ENCODE measurements around the gene WHRN.

The WHRN gene

DNA sequence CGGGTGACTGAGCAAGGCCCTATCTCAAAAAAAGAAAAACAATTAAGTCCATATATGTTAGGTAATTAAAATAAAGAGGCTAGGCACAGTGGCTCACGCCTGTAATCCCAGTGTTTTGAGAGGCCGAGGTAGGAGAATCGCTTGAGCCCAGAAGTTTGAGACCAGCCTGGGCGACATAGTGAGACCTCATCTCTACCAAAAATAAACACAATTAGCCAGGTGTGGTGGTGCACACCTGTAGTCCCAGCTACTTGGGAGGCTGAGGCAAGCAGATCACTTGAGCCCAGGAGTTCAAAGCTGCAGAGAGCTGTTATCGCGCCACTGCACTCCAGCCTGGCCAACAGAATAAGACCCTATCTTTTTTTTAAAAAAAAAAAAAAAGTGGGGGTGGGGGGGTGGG is 12.3 kb downstream of the WHRN start:
- DNase-seq (ENCODE audit: low read depth in 2 of 2): no peak

GRCh38 chr9:114491430-114492003 is 13.8 kb downstream of the WHRN start:
- DNase-seq (ENCODE audit: low read depth in 2 of 2): no peak

DNA sequence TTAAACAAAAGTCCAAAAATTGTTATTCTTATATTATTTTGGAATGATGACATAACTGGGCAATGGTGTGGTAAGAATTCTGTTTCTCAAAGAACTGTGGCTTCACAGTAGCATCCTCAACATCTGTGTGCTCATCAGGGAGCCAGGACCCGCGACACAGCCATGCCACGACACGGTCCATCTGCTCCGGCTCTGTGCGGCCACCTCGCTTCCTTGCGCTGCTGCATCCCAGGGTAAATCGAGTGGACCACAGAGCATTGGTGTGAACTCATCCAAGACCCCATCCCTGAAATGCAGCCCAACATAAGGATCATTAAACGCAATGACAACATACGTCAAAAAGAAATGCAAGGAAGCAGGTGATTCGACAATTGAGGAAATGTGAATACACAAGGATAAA is 15.3 kb downstream of the WHRN start:
- no peak for DNase-seq (ENCODE audit: low read depth in 2 of 2)

GRCh38 chr9:114488398-114489129 is 16.7 kb downstream of the WHRN start:
- no peak for DNase-seq (ENCODE audit: low read depth in 2 of 2)

DNA sequence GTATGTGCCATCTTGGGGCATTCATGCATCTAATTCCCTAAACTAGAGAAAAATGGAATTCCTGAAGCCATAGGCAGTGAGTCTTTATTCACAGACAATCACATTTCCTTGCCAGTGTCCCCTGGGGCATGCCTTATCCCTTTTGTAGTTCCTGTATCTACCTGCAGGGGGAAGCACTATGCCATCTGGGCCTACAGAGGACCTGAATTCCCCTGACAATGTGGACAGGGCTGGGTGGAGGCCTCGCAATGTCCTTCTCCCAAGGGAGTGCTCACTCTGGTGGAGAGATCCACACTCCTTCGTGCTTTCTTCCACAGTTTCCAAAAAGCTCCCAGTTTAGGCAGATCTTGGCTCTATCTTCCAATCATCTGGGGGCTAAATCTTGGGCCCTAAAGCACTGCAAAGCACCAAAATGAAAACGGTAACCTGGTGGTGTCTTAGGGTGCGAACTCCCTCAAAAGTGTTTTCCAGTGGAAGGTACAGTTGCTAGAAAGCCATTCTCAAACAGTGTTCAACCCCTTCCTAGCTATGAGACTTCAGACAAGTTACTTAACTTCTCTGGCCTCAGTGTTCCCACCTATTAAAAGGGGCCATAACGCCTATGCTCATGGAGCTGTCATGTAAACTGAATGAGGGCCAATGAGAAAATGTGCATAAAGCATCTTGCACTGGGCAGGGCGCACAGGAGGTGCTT is 17.5 kb downstream of the WHRN start:
- DNase-seq (ENCODE audit: low read depth in 2 of 2): no peak

DNA sequence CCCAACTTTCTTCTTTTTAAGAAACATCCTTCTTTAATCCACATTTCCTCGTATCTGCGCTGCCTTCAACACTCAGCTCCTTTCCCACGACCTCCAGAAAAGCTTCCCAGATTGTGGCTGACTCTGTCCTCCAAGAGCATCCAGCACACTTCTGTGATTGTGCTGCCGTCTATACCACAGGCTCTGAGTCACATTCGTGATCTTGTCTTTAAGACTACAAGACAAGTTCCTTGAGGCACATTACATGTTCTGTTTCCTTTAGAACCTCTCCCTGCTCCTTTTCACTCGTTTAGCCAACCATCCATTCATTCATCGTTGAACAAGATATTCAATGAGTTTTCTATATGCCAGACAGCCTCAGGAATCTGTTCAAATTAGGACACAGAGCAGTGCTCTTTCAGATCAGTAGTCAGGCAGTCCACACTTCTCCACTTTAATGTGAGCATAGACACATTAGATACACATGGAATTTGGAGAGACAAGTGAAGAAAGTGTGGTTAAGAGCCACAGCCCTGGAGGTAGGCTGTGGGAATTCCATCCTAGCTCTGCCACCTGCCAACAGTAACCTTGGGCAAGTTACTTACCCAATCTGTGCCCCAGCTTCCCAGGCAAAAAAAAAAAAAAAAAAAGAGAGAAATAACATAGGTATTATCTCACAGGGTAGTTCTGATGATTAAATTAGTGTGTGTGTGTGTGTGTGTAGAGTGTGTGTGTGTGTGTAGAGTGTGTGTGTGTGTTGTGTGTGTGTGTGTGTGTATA is 18.9 kb downstream of the WHRN start:
- DNase-seq (ENCODE audit: low read depth in 2 of 2): no peak

- DNase-seq (ENCODE audit: low read depth in 2 of 2): no peak
Measured at GRCh38 chr9:114484854-114485443, 20.3 kb downstream of the WHRN start.

DNA sequence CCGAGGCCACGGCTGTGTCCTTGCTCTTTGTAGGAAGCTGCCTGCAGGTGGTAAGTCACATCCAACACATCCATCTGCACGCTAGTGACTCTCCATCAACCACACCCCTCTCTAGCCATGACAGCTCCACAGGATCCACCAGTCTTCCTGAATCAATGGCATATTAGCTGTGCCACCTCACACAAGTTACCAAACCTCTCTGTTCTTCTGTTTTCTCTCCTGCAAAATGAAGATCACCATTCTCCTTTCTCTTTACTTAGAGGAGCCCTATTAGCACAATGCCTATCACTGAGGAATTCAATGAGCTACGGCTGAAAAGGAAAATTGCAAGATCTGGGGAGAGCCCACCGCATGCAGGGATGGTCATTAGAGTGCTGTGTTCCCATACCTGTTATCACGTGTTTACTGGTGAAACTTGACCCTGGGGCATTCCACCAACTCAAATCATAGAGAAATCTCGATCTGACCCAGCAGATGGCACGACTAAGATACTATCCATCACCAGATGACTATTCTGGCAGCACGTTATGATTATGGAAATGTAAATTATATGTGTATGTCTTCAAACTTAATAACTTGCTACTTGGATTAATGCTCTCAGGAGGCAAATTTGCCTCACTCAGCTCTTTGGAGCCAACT is 20.9 kb downstream of the WHRN start:
- DNase-seq (ENCODE audit: low read depth in 2 of 2): no peak

DNA sequence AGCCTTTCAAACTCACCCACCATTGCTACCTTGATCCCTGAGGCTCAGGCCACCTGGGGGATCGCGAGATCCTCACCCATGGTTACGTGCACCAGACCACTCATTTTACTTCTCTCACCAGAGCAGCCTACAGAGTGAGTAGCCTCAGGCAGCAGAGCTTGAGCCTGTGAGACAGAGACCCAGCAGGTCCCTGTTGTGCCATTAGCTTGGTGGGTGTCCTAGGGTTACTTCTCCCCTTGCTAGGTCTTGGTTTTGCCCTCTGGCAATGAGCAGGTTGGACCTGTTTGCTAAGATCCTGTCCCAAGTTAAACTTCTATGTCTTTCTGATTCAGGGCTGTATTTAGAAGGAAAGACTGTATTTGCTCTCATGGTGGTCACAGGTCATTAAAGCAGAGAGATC is 21.8 kb downstream of the WHRN start:
- no peak for DNase-seq (ENCODE audit: low read depth in 2 of 2)

DNA sequence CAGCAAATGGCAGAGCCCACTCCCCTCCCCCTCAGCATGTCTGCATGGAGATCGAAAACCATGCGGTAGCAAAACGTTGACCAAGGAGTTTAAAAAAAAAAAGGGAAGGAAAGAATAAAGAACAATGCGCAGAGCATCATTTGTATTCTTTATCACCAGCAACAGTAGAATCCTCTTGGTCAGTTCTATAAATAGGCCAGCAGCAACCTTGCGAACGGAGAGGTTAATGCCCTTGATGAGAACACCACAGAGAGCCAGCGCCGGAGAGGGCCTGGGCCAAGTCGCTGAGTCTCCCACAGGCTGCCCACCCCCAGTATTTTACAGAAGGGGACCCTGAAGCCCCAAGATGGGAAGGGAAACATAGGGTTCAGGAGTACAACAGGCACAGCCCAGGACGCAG is 22.7 kb downstream of the WHRN start:
- no peak for DNase-seq (ENCODE audit: low read depth in 2 of 2)

GRCh38 chr9:114481789-114482188 is 23.5 kb downstream of the WHRN start:
- no peak for DNase-seq (ENCODE audit: low read depth in 2 of 2)

DNA sequence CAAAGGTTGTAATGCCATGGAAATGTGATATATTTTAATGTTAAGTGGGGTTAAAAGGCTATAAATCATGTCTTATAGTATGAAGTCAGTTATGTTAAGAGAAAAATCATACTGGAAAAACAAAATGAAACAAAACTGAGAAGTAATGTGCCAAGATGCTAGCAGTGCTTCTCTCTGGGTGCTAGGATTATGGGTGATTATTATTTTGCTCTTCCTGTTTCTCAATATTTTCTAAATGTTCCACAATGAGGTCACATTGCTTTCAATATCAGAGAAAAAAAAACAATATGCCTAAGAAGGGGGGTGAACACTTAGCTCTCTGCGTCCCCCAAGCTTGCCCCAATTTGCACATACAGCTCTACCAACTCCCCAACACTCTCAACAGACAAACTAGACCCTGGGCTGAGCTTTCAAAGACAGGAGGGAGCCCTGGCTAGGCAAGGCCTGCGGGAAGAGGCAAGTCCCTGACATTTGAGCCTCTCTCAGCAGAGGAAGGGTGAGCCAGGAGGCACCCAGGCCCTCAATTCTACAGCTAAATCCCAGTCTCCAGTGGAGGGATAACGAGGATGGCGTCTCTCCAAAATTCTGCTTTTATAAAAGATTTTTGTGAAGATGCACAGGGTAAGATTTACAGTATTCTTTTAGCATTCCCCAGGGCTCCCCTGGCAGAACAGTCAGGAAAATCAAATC is 24.4 kb downstream of the WHRN start:
- no peak for DNase-seq (ENCODE audit: low read depth in 2 of 2)

GRCh38 chr9:114478871-114479270 is 26.4 kb downstream of the WHRN start:
- DNase-seq (ENCODE audit: low read depth in 2 of 2): no peak

DNA sequence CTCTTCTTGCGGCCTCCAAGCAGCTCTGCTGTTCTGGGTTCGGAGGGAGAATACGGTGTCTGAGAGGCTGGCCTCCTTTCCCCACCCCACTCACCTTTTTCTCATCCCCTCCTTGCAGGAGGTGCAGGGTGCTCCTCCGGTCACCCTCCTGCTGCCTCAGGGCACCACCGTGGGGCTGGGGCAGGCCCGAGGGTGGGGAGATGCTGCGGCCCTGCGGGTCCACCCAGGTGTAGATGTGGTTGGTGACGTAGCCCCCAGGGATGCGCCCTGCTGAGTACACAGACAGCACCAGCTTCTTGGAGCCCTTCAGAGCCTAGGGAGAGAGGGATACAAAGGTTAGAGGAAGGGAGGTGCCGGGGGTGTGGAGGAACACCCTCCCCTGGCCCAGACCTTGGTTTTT is 26.8 kb downstream of the WHRN start:
- no peak for DNase-seq (ENCODE audit: low read depth in 2 of 2)

DNA sequence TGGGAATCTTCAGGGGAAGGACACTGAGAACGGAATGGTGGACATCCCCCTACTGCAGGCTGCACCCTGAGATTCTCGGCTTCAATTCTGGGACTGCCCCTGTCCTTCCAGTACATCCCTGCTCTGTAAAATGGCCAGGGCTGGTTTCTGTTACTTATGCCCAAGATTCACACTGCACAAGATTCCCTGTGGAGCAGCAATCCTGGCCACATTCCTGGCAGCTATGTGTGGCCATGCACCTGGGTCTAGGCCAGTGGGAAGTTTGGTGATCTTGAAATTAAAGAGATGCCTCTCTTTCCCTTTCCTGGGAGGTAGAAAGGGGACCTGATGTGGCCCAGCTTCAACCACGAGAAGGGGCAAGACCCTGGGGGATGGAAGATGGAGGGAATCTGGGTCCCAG is 27.6 kb downstream of the WHRN start:
- no peak for DNase-seq (ENCODE audit: low read depth in 2 of 2)

DNA sequence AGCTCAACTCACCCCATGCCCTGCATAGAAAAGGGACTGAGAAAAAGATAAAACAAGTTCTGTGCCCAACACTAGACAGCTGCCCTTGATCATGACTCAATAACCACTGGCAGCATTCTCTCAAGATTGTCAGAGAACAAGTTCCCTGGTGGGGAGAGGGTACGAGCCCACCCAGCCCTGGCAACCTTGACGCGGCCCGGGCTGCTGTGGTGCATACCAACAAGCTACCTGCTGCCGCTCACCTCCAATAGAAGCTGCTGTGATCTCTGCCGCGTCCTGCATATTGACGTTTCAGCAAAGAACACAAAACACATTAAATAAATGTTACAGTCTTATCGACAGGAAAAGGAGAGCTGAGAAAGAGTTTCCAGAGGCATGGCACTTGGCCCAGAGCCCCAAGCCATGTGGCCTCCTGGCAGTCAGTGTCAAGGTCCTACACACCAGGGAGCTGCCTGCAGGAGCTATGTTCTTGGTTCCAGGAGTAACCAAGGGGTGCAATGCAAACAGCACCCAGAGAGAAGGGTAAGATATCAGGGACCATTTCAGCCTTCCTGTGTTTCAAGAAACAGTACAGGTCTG is 28.3 kb downstream of the WHRN start:
- no peak for DNase-seq (ENCODE audit: low read depth in 2 of 2)

GRCh38 chr9:114475412-114476135 is 29.7 kb downstream of the WHRN start:
- no peak for DNase-seq (ENCODE audit: low read depth in 2 of 2)

- DNase-seq (ENCODE audit: low read depth in 2 of 2): no peak
Measured at GRCh38 chr9:114474425-114474824, 30.8 kb downstream of the WHRN start.

DNA sequence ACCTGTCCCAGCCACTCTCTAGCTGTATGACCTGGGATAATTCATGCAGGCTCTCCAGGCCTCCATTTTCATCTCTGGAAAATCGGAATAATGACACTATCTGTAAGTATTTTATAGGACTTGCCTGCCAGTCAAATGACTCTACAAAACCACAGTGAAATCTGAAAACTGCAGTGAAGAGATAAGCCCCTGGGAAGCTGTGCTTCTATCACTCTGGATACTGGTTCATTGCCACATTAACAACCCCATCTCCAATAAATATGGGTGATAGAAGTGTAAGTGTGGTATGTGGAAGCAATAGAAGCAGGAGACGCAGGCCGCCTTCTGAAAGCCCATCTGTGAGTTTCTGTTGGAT is 31.8 kb downstream of the WHRN start:
- DNase-seq (ENCODE audit: low read depth in 2 of 2): no peak

All from stimulated activated CD8-positive, alpha-beta memory T cell treated with anti-CD3 and anti-CD28 coated beads, Interleukin-2, amount 100 ng/mL, for 1 hour (primary cell).